HCT116 (cell line): Measurements from ENCODE around the gene FAM131A. TPM values are rescaled to one million over a fixed set of nuclear protein-coding genes. Genes with fewer than 3 reads are reported as not detected.

ENCODE experiments used
- ATAC-seq: fragments of 200-7000 bp; cut with Tn5 transposase; 2 replicates; pipeline ENCODE4 v1.9.1; 2020; ENCODE audit warnings: mild to moderate bottlenecking, moderate library complexity
- BruUV-seq: library from RNA; stranded (reverse); fragments of 400-500 nt; replicated peaks from 2 replicates; lab custom pipeline; 2021; lab: Mats Ljungman, UMichigan
- CTCF ChIA-PET: fragments of 300-600 bp; sonication (Branson Sonifier 250); formaldehyde crosslinking; loops from one replicate; lab custom pipeline; 2021; ENCODE audit warnings: antibody characterized with exemption; lab: Charles Lee
- POLR2A ChIA-PET: fragments of 300-600, 350-600 bp; sonication (Branson Sonifier 250); formaldehyde crosslinking; loops from one replicate; lab custom pipeline; 2021; ENCODE audit warnings: antibody characterized with exemption; lab: Charles Lee
- RAD21 ChIA-PET, 2 experiments: fragments of 300-600 bp; sonication (Branson Sonifier 250); formaldehyde crosslinking; loops; one replicate each; lab custom pipeline; 2023; ENCODE audit warnings: low total read pairs in 2 of 2; ENCODE audit not compliant: uncharacterized antibody in 2 of 2, unreplicated experiment in 2 of 2, low non-redundant PET in 1 of 2; lab: Charles Lee
- DNase-seq: peaks from one replicate; pipeline ENCODE4 v3.0.0-alpha.2; 2010; ENCODE audit warnings: low read depth, low spot score
- H2AFZ ChIP-seq: fragments of 200-600 bp; shearing (Covaris generic), sonication (generic); 2 replicates; pipeline ENCODE4 v1.6.1; 2017; ENCODE audit warnings: low read depth, mixed run types, mixed read lengths, antibody characterized with exemption, low read length; ENCODE audit not compliant: poor library complexity, severe bottlenecking
- H3K27ac ChIP-seq: 2 replicates; pipeline ENCODE4 v1.5.1; 2012; ENCODE audit warnings: low read depth, low read length
- H3K27me3 ChIP-seq: fragments of 200-600 bp; sonication (generic); 2 replicates; pipeline ENCODE4 v1.6.1; 2016; ENCODE audit warnings: mixed run types, low read length, mixed read lengths; ENCODE audit not compliant: insufficient read depth
- H3K36me3 ChIP-seq, 2 experiments: fragments of 200-500 bp in 1 of 2; fragments of 200-600 bp in 1 of 2; sonication (Bioruptor generic) in 1 of 2; sonication (generic) in 1 of 2; 2 replicates each; pipeline versions ENCODE4 v1.5.1 to v1.6.1; 2014 to 2016; ENCODE audit warnings: low read length in 2 of 2, inconsistent platforms in 1 of 2, mixed read lengths in 1 of 2, mixed run types in 1 of 2; ENCODE audit not compliant: insufficient read depth in 2 of 2, control insufficient read depth in 1 of 2
- H3K4me1 ChIP-seq, 2 experiments: fragments of 200-600 bp in 1 of 2; sonication (generic) in 1 of 2; 2 replicates each; pipeline versions ENCODE4 v1.5.1 to v1.6.1; 2012 to 2017; ENCODE audit warnings: low read length in 2 of 2, inconsistent platforms in 1 of 2, mild to moderate bottlenecking in 1 of 2, mixed read lengths in 1 of 2, mixed run types in 1 of 2, moderate library complexity in 1 of 2; ENCODE audit not compliant: insufficient read depth in 2 of 2, control insufficient read depth in 1 of 2
- H3K4me2 ChIP-seq: fragments of 200-600 bp; sonication (generic); 2 replicates; pipeline ENCODE4 v1.6.1; 2017; ENCODE audit warnings: mixed run types, low read length, mixed read lengths
- H3K4me3 ChIP-seq, 2 experiments: fragments of 200-600 bp in 1 of 2; sonication (generic) in 1 of 2; replicated peaks in 1 of 2; 2 replicates each; pipeline ENCODE4 v1.5.1; 2011 to 2016; ENCODE audit warnings: low read length in 2 of 2, control low read depth in 1 of 2, low read depth in 1 of 2, mild to moderate bottlenecking in 1 of 2, mixed read lengths in 1 of 2, mixed run types in 1 of 2
- H3K79me2 ChIP-seq: fragments of 200-600 bp; sonication (generic); 2 replicates; pipeline ENCODE4 v1.6.1; 2017; ENCODE audit warnings: mild to moderate bottlenecking, mixed run types, low read length, moderate library complexity, mixed read lengths; ENCODE audit not compliant: insufficient read depth
- H3K9ac ChIP-seq: fragments of 200-600 bp; sonication (generic); 2 replicates; pipeline ENCODE4 v1.6.1; 2016; ENCODE audit warnings: low read length, mixed read lengths
- H3K9me2 ChIP-seq: fragments of 200-600 bp; sonication (generic), shearing (Covaris generic); 2 replicates; pipeline ENCODE4 v1.6.1; 2017; ENCODE audit warnings: mixed run types, mild to moderate bottlenecking, moderate library complexity; ENCODE audit not compliant: insufficient read depth
- H3K9me3 ChIP-seq, 2 experiments: fragments of 200-500 bp in 1 of 2; fragments of 200-600 bp in 1 of 2; sonication (Bioruptor generic) in 1 of 2; sonication (generic) in 1 of 2; 2 replicates each; pipeline ENCODE4 v1.6.1; 2014 to 2017; ENCODE audit warnings: low read length in 2 of 2, mixed read lengths in 2 of 2, inconsistent platforms in 1 of 2, low read depth in 1 of 2, mild to moderate bottlenecking in 1 of 2, mixed run types in 1 of 2, moderate library complexity in 1 of 2; ENCODE audit not compliant: control insufficient read depth in 1 of 2, insufficient read depth in 1 of 2
- H4K20me1 ChIP-seq: fragments of 200-600 bp; sonication (generic), shearing (Covaris generic); 2 replicates; pipeline ENCODE4 v1.6.1; 2017; ENCODE audit warnings: mixed run types, mild to moderate bottlenecking, moderate library complexity; ENCODE audit not compliant: insufficient read depth
- CBX3 ChIP-seq: IDR thresholded peaks from 2 replicates; pipeline ENCODE4 v1.6.1; 2012; ENCODE audit warnings: low read depth
- CEBPB ChIP-seq: IDR thresholded peaks from 2 replicates; pipeline ENCODE4 v1.6.1; 2012; ENCODE audit warnings: low read depth
- EGR1 ChIP-seq: IDR thresholded peaks from 2 replicates; pipeline ENCODE4 v1.6.1; 2012; ENCODE audit warnings: low read depth
- EZH2 ChIP-seq: fragments of 200-600 bp; sonication (generic); IDR thresholded peaks from 2 replicates; pipeline ENCODE4 v1.6.1; 2017; ENCODE audit warnings: antibody characterized with exemption, mixed run types
- EZH2phosphoT487 ChIP-seq: fragments of 200-600 bp; IDR thresholded peaks from 2 replicates; pipeline ENCODE4 v1.6.1; 2018; ENCODE audit warnings: antibody characterized with exemption, borderline replicate concordance
- FOSL1 ChIP-seq: IDR thresholded peaks from 2 replicates; pipeline ENCODE4 v1.6.1; 2012; ENCODE audit warnings: low read depth
- POLR2A ChIP-seq: IDR thresholded peaks from 2 replicates; pipeline ENCODE4 v1.7.0; 2011; ENCODE audit warnings: borderline replicate concordance; ENCODE audit not compliant: insufficient read depth, insufficient read length; ENCODE audit errors: extremely low read depth
- POLR2AphosphoS5 ChIP-seq: IDR thresholded peaks from 2 replicates; pipeline ENCODE4 v1.6.1; 2011; ENCODE audit warnings: mild to moderate bottlenecking, low read depth, low read length, moderate library complexity
- RAD21 ChIP-seq: IDR thresholded peaks from 2 replicates; pipeline ENCODE4 v1.6.1; 2012; ENCODE audit warnings: low read depth, mild to moderate bottlenecking
- SIN3A ChIP-seq: IDR thresholded peaks from 2 replicates; pipeline ENCODE4 v1.6.1; 2012; ENCODE audit warnings: low read depth
- SP1 ChIP-seq: IDR thresholded peaks from 2 replicates; pipeline ENCODE4 v1.6.1; 2012; ENCODE audit warnings: low read depth
- SRF ChIP-seq: IDR thresholded peaks from 2 replicates; pipeline ENCODE4 v1.6.1; 2012; ENCODE audit warnings: low read depth
- TCF7L2 ChIP-seq: IDR thresholded peaks from 2 replicates; pipeline ENCODE4 v1.7.0; 2011; ENCODE audit warnings: borderline replicate concordance, inconsistent platforms; ENCODE audit not compliant: insufficient read depth, insufficient read length; ENCODE audit errors: extremely low read depth
- YY1 ChIP-seq: IDR thresholded peaks from 2 replicates; pipeline ENCODE4 v1.6.1; 2011; ENCODE audit warnings: low read length, low read depth, moderate library complexity, mild to moderate bottlenecking; ENCODE audit not compliant: insufficient replicate concordance; ENCODE audit errors: extremely low read depth
- ZFX ChIP-seq: fragments of 450-650 bp; IDR thresholded peaks from 2 replicates; pipeline ENCODE4 v1.6.1; 2017
- ZNF274 ChIP-seq: fragments of 200-500 bp; sonication (Bioruptor generic); IDR thresholded peaks from 2 replicates; pipeline ENCODE4 v1.6.1; 2014; ENCODE audit warnings: mild to moderate bottlenecking, low read depth, low read length, inconsistent platforms
- intact Hi-C: fragments of 100-400 bp; cut with micrococcal nuclease; formaldehyde crosslinking; loops from 2 replicates; pipeline ENCODE4 v1.10.0; 2022
- total RNA-seq: library from RNA; stranded (reverse); gene quantifications from one replicate; pipeline ENCODE4 v1.2.1, GENCODE V29; 2021; ENCODE audit not compliant: unreplicated experiment
- TF ChIP-seq, protein P1 (sequence below): IDR thresholded peaks from 2 replicates; pipeline ENCODE4 v1.6.1; 2012
- TF ChIP-seq, protein P2 (sequence below): IDR thresholded peaks from 2 replicates; pipeline ENCODE4 v1.6.1; 2011; ENCODE audit warnings: mild to moderate bottlenecking, low read length, moderate library complexity; ENCODE audit not compliant: insufficient replicate concordance; ENCODE audit errors: extremely low read depth
- TF ChIP-seq, protein P3 (sequence below): IDR thresholded peaks from 2 replicates; pipeline ENCODE4 v1.6.1; 2012; ENCODE audit warnings: low read depth

FAM131A gene
- total RNA-seq, 1 experiment from 2014 or later, result 17.8 TPM

DNA sequence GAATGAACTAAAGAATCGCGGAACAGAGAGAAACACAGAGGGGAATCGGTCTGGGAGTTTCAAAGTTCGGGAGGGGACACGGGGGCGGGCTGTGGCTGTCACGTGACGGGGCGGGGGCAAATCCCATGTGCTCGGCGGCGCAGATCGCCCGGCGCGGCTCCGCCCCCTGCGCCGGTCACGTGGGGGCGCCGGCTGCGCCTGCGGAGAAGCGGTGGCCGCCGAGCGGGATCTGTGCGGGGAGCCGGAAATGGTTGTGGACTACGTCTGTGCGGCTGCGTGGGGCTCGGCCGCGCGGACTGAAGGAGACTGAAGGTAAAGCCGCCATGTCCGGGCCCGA is 23.1 kb upstream of the FAM131A start, which contains the start of gene EIF4G1 (continued):
- TF ChIP-seq CBX3, result no peak
- TF ChIP-seq SIN3A, result no peak
- TF ChIP-seq RAD21, result no peak
- TF ChIP-seq SP1, result no peak
- TF ChIP-seq, protein P1, sequence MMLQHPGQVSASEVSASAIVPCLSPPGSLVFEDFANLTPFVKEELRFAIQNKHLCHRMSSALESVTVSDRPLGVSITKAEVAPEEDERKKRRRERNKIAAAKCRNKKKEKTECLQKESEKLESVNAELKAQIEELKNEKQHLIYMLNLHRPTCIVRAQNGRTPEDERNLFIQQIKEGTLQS, result no peak
- no peak for TF ChIP-seq FOSL1
- TF ChIP-seq ZNF274, result no peak
- peak; percentile 57 for TF ChIP-seq YY1
- TF ChIP-seq EZH2phosphoT487, result no peak
- TF ChIP-seq TCF7L2, result no peak
- no peak for TF ChIP-seq EZH2
- no peak for TF ChIP-seq CEBPB
- TF ChIP-seq SRF, result no peak

DNA sequence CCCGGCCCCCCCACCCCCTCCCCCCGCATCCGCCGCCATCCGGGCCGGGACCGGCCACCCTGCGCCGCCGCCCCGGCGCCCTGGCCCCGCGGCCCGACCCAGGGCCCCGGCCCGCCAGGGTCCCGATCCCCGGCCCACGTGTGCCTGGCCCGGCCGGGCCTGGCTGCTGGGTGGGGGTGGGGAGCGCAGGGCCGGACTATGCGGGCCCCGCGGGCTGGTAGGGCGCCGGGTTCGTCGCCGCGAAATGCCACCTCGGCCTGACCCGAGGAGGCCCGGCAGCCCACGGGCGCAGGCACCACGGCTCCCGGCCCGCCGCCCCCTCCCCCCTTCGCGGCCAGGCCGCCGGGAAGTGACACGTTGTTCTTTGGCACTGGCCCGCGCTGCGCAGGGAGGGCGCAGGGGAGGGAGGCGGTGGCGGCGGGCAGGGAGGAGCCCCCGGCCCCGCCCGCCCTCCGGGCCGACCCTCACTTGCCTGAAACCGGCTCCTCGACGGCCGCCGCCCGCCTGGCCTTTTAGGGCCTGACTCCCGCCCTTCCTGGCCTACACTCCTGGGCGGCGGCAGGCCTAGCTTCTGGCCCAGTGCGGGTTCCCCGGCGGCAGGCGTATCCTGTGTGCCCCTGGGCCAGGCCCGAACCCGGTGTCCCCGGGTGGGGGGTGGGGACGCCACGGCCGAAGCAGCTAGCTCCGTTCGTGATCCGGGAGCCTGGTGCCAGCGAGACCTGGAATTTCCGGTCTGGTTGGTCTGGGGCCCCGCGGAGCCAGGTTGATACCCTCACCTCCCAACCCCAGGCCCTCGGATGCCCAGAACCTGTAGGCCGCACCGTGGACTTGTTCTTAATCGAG is 22.5 kb upstream of the FAM131A start:
- H3K4me1 ChIP-seq, result peaks cover 40 to 53% of the 10 kb centered on the region in 2 experiments
- intact Hi-C loops, result loop anchor here (2.0 kb wide), 1 partner anchor 48 kb away; no protein-coding TSS in a partner anchor
- POLR2A ChIA-PET, result no interaction called here
- TF ChIP-seq EZH2, result no peak
- no peak for TF ChIP-seq CEBPB
- no peak for TF ChIP-seq YY1
- TF ChIP-seq, protein P1, result no peak
- TF ChIP-seq, protein P2, sequence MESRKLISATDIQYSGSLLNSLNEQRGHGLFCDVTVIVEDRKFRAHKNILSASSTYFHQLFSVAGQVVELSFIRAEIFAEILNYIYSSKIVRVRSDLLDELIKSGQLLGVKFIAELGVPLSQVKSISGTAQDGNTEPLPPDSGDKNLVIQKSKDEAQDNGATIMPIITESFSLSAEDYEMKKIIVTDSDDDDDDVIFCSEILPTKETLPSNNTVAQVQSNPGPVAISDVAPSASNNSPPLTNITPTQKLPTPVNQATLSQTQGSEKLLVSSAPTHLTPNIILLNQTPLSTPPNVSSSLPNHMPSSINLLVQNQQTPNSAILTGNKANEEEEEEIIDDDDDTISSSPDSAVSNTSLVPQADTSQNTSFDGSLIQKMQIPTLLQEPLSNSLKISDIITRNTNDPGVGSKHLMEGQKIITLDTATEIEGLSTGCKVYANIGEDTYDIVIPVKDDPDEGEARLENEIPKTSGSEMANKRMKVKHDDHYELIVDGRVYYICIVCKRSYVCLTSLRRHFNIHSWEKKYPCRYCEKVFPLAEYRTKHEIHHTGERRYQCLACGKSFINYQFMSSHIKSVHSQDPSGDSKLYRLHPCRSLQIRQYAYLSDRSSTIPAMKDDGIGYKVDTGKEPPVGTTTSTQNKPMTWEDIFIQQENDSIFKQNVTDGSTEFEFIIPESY, result no peak
- TF ChIP-seq CBX3, result no peak
- TF ChIP-seq EZH2phosphoT487, result no peak
- peak; percentile 95 for TF ChIP-seq ZFX
- TF ChIP-seq, protein P3, sequence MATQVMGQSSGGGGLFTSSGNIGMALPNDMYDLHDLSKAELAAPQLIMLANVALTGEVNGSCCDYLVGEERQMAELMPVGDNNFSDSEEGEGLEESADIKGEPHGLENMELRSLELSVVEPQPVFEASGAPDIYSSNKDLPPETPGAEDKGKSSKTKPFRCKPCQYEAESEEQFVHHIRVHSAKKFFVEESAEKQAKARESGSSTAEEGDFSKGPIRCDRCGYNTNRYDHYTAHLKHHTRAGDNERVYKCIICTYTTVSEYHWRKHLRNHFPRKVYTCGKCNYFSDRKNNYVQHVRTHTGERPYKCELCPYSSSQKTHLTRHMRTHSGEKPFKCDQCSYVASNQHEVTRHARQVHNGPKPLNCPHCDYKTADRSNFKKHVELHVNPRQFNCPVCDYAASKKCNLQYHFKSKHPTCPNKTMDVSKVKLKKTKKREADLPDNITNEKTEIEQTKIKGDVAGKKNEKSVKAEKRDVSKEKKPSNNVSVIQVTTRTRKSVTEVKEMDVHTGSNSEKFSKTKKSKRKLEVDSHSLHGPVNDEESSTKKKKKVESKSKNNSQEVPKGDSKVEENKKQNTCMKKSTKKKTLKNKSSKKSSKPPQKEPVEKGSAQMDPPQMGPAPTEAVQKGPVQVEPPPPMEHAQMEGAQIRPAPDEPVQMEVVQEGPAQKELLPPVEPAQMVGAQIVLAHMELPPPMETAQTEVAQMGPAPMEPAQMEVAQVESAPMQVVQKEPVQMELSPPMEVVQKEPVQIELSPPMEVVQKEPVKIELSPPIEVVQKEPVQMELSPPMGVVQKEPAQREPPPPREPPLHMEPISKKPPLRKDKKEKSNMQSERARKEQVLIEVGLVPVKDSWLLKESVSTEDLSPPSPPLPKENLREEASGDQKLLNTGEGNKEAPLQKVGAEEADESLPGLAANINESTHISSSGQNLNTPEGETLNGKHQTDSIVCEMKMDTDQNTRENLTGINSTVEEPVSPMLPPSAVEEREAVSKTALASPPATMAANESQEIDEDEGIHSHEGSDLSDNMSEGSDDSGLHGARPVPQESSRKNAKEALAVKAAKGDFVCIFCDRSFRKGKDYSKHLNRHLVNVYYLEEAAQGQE, result no peak
- TF ChIP-seq SRF, result no peak
- peak; percentile 27 for TF ChIP-seq POLR2AphosphoS5
- TF ChIP-seq POLR2A, result peak; percentile 47
- no peak for TF ChIP-seq EGR1

More for the DNA sequence above, 22.5 kb upstream of the FAM131A start:
- ChIA-PET CTCF (no interaction called here), RAD21 (no interaction called here)
- Histone ChIP-seq H3K27me3 (no peaks in the 10 kb centered on the region), H4K20me1 (peaks cover 17% of the 10 kb centered on the region; the same call in 1 of the 2 replicates), H3K9ac (peak overlapping the region; percentile 99), H3K36me3 (peaks cover 3 to 25% of the 10 kb centered on the region in 2 experiments; a peak in 2 of 4 replicates), H3K4me2 (peak overlapping the region; percentile 82), H3K4me3 (peak overlapping the region; percentile 94 to 98), H2AFZ (no peak overlapping the region), H3K9me3 (no peaks in the 10 kb centered on the region), H3K79me2 (peaks cover 53% of the 10 kb centered on the region), H3K9me2 (no peaks in the 10 kb centered on the region), H3K27ac (peak overlapping the region; percentile 87)
- no peak for DNase-seq
- BruUV-seq, result no TSS peak
- peak; percentile 39 for ATAC-seq
